Measurements from ENCODE around the gene CLMN.

DNA sequence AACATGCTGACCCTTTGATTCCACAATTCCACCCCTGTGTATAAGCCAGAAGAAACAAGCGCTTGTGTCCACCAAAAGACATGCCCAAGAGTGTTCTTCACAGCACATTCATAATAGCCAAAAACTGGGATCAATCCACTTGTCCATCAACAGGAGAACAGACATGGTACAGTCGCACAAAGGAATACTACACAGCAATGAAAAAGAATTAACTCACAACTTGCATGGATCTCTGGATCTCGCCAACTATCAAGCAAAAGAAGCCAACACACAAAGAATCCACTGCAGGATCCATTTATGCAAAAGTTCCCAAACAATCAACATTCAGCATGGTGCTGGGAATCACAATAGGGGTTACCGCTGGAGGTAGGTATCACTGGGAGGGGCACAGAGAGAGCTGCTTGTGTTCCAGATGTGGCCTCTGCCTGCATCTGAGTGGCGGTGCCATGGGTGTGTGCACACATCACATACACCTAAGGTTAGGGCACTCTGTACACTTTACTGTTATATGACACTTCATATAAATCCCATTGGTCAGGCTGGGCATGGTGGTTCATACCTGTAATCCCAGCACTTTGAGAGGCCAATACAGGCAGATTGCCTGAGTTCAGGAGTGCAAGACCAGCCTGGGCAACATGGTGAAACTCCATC, 30.9 kb downstream of the CLMN start:
- TF ChIP-seq, protein P1, sequence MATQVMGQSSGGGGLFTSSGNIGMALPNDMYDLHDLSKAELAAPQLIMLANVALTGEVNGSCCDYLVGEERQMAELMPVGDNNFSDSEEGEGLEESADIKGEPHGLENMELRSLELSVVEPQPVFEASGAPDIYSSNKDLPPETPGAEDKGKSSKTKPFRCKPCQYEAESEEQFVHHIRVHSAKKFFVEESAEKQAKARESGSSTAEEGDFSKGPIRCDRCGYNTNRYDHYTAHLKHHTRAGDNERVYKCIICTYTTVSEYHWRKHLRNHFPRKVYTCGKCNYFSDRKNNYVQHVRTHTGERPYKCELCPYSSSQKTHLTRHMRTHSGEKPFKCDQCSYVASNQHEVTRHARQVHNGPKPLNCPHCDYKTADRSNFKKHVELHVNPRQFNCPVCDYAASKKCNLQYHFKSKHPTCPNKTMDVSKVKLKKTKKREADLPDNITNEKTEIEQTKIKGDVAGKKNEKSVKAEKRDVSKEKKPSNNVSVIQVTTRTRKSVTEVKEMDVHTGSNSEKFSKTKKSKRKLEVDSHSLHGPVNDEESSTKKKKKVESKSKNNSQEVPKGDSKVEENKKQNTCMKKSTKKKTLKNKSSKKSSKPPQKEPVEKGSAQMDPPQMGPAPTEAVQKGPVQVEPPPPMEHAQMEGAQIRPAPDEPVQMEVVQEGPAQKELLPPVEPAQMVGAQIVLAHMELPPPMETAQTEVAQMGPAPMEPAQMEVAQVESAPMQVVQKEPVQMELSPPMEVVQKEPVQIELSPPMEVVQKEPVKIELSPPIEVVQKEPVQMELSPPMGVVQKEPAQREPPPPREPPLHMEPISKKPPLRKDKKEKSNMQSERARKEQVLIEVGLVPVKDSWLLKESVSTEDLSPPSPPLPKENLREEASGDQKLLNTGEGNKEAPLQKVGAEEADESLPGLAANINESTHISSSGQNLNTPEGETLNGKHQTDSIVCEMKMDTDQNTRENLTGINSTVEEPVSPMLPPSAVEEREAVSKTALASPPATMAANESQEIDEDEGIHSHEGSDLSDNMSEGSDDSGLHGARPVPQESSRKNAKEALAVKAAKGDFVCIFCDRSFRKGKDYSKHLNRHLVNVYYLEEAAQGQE (IDR thresholded peaks at IDR 0.05; ENCODE audit: insufficient replicate concordance, low read depth) = no peak
- TF ChIP-seq, protein P2, sequence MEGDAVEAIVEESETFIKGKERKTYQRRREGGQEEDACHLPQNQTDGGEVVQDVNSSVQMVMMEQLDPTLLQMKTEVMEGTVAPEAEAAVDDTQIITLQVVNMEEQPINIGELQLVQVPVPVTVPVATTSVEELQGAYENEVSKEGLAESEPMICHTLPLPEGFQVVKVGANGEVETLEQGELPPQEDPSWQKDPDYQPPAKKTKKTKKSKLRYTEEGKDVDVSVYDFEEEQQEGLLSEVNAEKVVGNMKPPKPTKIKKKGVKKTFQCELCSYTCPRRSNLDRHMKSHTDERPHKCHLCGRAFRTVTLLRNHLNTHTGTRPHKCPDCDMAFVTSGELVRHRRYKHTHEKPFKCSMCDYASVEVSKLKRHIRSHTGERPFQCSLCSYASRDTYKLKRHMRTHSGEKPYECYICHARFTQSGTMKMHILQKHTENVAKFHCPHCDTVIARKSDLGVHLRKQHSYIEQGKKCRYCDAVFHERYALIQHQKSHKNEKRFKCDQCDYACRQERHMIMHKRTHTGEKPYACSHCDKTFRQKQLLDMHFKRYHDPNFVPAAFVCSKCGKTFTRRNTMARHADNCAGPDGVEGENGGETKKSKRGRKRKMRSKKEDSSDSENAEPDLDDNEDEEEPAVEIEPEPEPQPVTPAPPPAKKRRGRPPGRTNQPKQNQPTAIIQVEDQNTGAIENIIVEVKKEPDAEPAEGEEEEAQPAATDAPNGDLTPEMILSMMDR (IDR thresholded peaks at IDR 0.05; ENCODE audit: insufficient read depth, low read length) = no peak
- TF ChIP-seq GABPA (IDR thresholded peaks at IDR 0.05; ENCODE audit: low read depth) (no peak), POLR2AphosphoS5 (IDR thresholded peaks at IDR 0.05; ENCODE audit: low read depth) (no peak)
